Liver (tissue), 9 donors: ENCODE results near the gene SAMD4A. TPM values are rescaled to one million over a fixed set of nuclear protein-coding genes. Genes with fewer than 3 reads are reported as not detected.

Source experiments
- DNase-seq: peaks from one replicate; pipeline ENCODE4 v3.0.0-alpha.2; 2017; ENCODE audit warnings: low spot score
- H3K27ac ChIP-seq, 2 donors: one replicate each; pipeline ENCODE4 v1.7.0; 2013; ENCODE audit warnings: inconsistent platforms in 2 of 2, low read length in 2 of 2, control low read depth in 1 of 2, low read depth in 1 of 2, mild to moderate bottlenecking in 1 of 2
- H3K27me3 ChIP-seq, 4 donors: one replicate each; pipeline versions ENCODE4 v1.6.1 to v1.7.0; 2013; ENCODE audit warnings: low read length in 3 of 4, inconsistent platforms in 1 of 4, mild to moderate bottlenecking in 1 of 4, moderate library complexity in 1 of 4; ENCODE audit not compliant: control insufficient read depth in 4 of 4, insufficient read depth in 4 of 4
- H3K36me3 ChIP-seq, 4 donors: one replicate each; pipeline versions ENCODE4 v1.6.1 to v1.7.0; 2013; ENCODE audit warnings: low read length in 3 of 4, mild to moderate bottlenecking in 3 of 4, low read depth in 1 of 4, moderate library complexity in 1 of 4; ENCODE audit not compliant: control insufficient read depth in 4 of 4, insufficient read depth in 3 of 4
- H3K4me1 ChIP-seq, 4 donors: one replicate each; pipeline versions ENCODE4 v1.6.1 to v1.7.0; 2013; ENCODE audit warnings: low read length in 3 of 4, mild to moderate bottlenecking in 3 of 4, moderate library complexity in 1 of 4; ENCODE audit not compliant: control insufficient read depth in 4 of 4, insufficient read depth in 4 of 4
- H3K4me3 ChIP-seq, 3 donors: one replicate each; pipeline versions ENCODE4 v1.6.1 to v1.7.0; 2013; ENCODE audit warnings: low read length in 3 of 3, control low read depth in 1 of 3, low read depth in 1 of 3, mild to moderate bottlenecking in 1 of 3
- H3K9ac ChIP-seq, 2 donors: one replicate each; pipeline ENCODE4 v1.7.0; 2013; ENCODE audit warnings: low read length in 2 of 2, mild to moderate bottlenecking in 2 of 2, moderate library complexity in 2 of 2, control low read depth in 1 of 2, low read depth in 1 of 2
- H3K9me3 ChIP-seq, 4 donors: one replicate each; pipeline versions ENCODE4 v1.6.1 to v1.7.0; 2013; ENCODE audit warnings: low read length in 3 of 4; ENCODE audit not compliant: control insufficient read depth in 4 of 4
- CTCF ChIP-seq: fragments of 150-350 bp; IDR thresholded peaks from 2 replicates; pipeline ENCODE4 v1.5.1; 2017; ENCODE audit warnings: improper control_type of control experiment, low read depth, low read length; ENCODE audit not compliant: missing input control
- EGR1 ChIP-seq, 2 donors: IDR thresholded peaks; 2 replicates each; pipeline ENCODE4 v1.6.1; 2016 to 2018; ENCODE audit warnings: antibody characterized with exemption in 2 of 2, low read depth in 2 of 2
- FOXA1 ChIP-seq: IDR thresholded peaks from 2 replicates; pipeline ENCODE4 v1.6.1; 2016; ENCODE audit warnings: antibody characterized with exemption
- FOXA2 ChIP-seq: IDR thresholded peaks from 2 replicates; pipeline ENCODE4 v1.6.1; 2016; ENCODE audit warnings: antibody characterized with exemption
- GABPA ChIP-seq, 2 donors: IDR thresholded peaks in 1 of 2; conservative IDR thresholded peaks in 1 of 2; 2 replicates each; pipeline ENCODE4 v1.6.1; 2016; ENCODE audit warnings: antibody characterized with exemption in 2 of 2, mild to moderate bottlenecking in 1 of 2, moderate library complexity in 1 of 2
- HNF4A ChIP-seq, 2 donors: conservative IDR thresholded peaks; 2 replicates each; pipeline ENCODE4 v1.6.1; 2016; ENCODE audit warnings: antibody characterized with exemption in 2 of 2, mild to moderate bottlenecking in 2 of 2
- HNF4G ChIP-seq: IDR thresholded peaks from 2 replicates; pipeline ENCODE4 v1.6.1; 2016; ENCODE audit warnings: antibody characterized with exemption
- JUND ChIP-seq, 2 donors: IDR thresholded peaks; 2 replicates each; pipeline ENCODE4 v1.6.1; 2016; ENCODE audit warnings: antibody characterized with exemption in 2 of 2
- MAX ChIP-seq: IDR thresholded peaks from 2 replicates; pipeline ENCODE4 v1.6.1; 2016; ENCODE audit warnings: antibody characterized with exemption
- NR2F2 ChIP-seq: IDR thresholded peaks from 2 replicates; pipeline ENCODE4 v1.6.1; 2016; ENCODE audit warnings: antibody characterized with exemption
- RAD21 ChIP-seq, 2 donors: IDR thresholded peaks; 2 replicates each; pipeline ENCODE4 v1.6.1; 2016; ENCODE audit warnings: antibody characterized with exemption in 2 of 2, mild to moderate bottlenecking in 2 of 2
- REST ChIP-seq: IDR thresholded peaks from 2 replicates; pipeline ENCODE4 v1.6.1; 2016; ENCODE audit warnings: antibody characterized with exemption, mild to moderate bottlenecking
- RXRA ChIP-seq, 2 donors: IDR thresholded peaks; 2 replicates each; pipeline ENCODE4 v1.6.1; 2017 to 2018; ENCODE audit warnings: antibody characterized with exemption in 2 of 2, mild to moderate bottlenecking in 1 of 2
- SP1 ChIP-seq: IDR thresholded peaks from 2 replicates; pipeline ENCODE4 v1.6.1; 2018; ENCODE audit warnings: antibody characterized with exemption, mild to moderate bottlenecking
- TAF1 ChIP-seq: conservative IDR thresholded peaks from 2 replicates; pipeline ENCODE4 v1.6.1; 2016; ENCODE audit warnings: antibody characterized with exemption, mild to moderate bottlenecking
- YY1 ChIP-seq: IDR thresholded peaks from 2 replicates; pipeline ENCODE4 v1.6.1; 2016; ENCODE audit warnings: antibody characterized with exemption, mild to moderate bottlenecking
- ZBTB33 ChIP-seq: IDR thresholded peaks from 2 replicates; pipeline ENCODE4 v1.6.1; 2016; ENCODE audit warnings: antibody characterized with exemption
- WGBS: extraction: QIAGEN DNeasy Blood & Tissue Kit; methylation state at CpG from one replicate; pipeline ENCODE4 v1.1.7; 2013; 5-methylcytosine and 5-hydroxymethylcytosine counted together
- polyA plus RNA-seq, 2 donors: library from polyadenylated mRNA; stranded (reverse) in 1 of 2; unstranded in 1 of 2; fragments of 200-250 nt in 1 of 2; fragments of >200 nt in 1 of 2; fragmentation: Nextera tagmentation in 1 of 2; extraction: Ambion mirVana in 1 of 2; gene quantifications; one replicate each; pipeline versions ENCODE4 v1.2.1 to v1.2.3, GENCODE V29; 2013 to 2015
- total RNA-seq, 2 donors: library from RNA; depleted of rRNA; stranded (reverse); fragments of >200 nt; gene quantifications; one replicate each; pipeline ENCODE4 v1.2.3, GENCODE V29; 2014
- donor health status: healthy.
- donor health status: healthy.
- donor health status: healthy.
- donor health status: healthy.
- donor health status: healthy.

Gene SAMD4A
- total and polyA plus RNA-seq, 4 donors, result 4.3 to 17.8 (median 8.1) TPM

GRCh38 chr14:54671537-54671936 lies 104.6 kb downstream of the SAMD4A start:
- Histone ChIP-seq H3K9me3 (no peaks in the 10 kb centered on the region), H3K4me3 (no peak overlapping the region), H3K36me3 (peaks cover 0 to 3% (median 0%) of the 10 kb centered on the region in 4 donors), H3K27me3 (no peaks in the 10 kb centered on the region), H3K27ac (no peak overlapping the region), H3K9ac (no peak overlapping the region), H3K4me1 (no peaks in the 10 kb centered on the region)
- WGBS, result 94% methylated on average over 4 of the region's 4 CpGs
- DNase-seq, result no peak
- TF ChIP-seq ZBTB33 (no peak), CTCF (no peak), EGR1 (IDR thresholded peaks at IDR 0.05; ENCODE audit: low read depth in 2 of 2) (no peak), HNF4G (no peak), REST (no peak)

- peaks cover 0 to 3% (median 0%) of the 10 kb centered on the region in 4 donors for H3K36me3 ChIP-seq
- H3K4me3 ChIP-seq, result no peak overlapping the region
- no peaks in the 10 kb centered on the region for H3K9me3 ChIP-seq
- TF ChIP-seq SP1 (no peak), HNF4A (conservative IDR thresholded peaks at IDR 0.05) (no peak), RXRA (IDR thresholded peaks at IDR 0.05) (no peak), TAF1 (no peak), NR2F2 (no peak), JUND (IDR thresholded peaks at IDR 0.05) (no peak), EGR1 (IDR thresholded peaks at IDR 0.05; ENCODE audit: low read depth in 2 of 2) (no peak), MAX (no peak), GABPA (IDR thresholded peaks at IDR 0.05 in 1 of 2, conservative IDR thresholded peaks at IDR 0.05 in 1 of 2) (no peak), RAD21 (IDR thresholded peaks at IDR 0.05) (no peak), YY1 (no peak), FOXA2 (no peak), FOXA1 (no peak), CTCF (no peak)
- H3K27me3 ChIP-seq, result no peaks in the 10 kb centered on the region
- H3K4me1 ChIP-seq, result peaks cover 0 to 3% (median 0%) of the 10 kb centered on the region in 4 donors
- WGBS, result 92% methylated on average over 7 of the region's 7 CpGs
- H3K9ac ChIP-seq, result no peak overlapping the region
- no peak for DNase-seq
- H3K27ac ChIP-seq, result no peak overlapping the region
Observed at GRCh38 chr14:54672181-54672580, 105.3 kb downstream of the SAMD4A start.
